H1 (cell line): ENCODE results near the gene KCNN4. TPM values are rescaled to one million over a fixed set of nuclear protein-coding genes. Genes with fewer than 3 reads are reported as not detected.
A peak's percentile ranks its signal among the peaks of the same experiment; 100 is the strongest.

ENCODE experiments used
- CTCF ChIA-PET: fragments of 300-600 bp; sonication (Branson Sonifier 250); formaldehyde crosslinking; loops from one replicate; lab custom pipeline; 2021; ENCODE audit not compliant: partially characterized antibody; lab: Charles Lee
- POLR2A ChIA-PET: fragments of 300-600 bp; sonication (Branson Sonifier 250); formaldehyde crosslinking; loops from one replicate; lab custom pipeline; 2021; ENCODE audit warnings: inconsistent platforms; ENCODE audit not compliant: partially characterized antibody; lab: Charles Lee
- DNase-seq, 2 experiments: peaks; one replicate each; pipeline versions ENCODE4 v3.0.0 to v3.0.0-alpha.2; 2010 to 2022; ENCODE audit warnings: low spot score in 2 of 2, low read depth in 1 of 2, mixed read lengths in 1 of 2
- FAIRE-seq: peaks from 2 replicates; lab custom pipeline; 2011; peaks lifted over from hg19 to GRCh38; lab: Jason Lieb, UNC
- H2AFZ ChIP-seq: 2 replicates; pipeline ENCODE4 v1.8.1; 2012; ENCODE audit warnings: low read length, inconsistent platforms
- H2AK5ac ChIP-seq: 2 replicates; pipeline ENCODE4 v1.6.1; 2013; ENCODE audit warnings: low read depth, low read length
- H2BK120ac ChIP-seq: replicated peaks from 2 replicates; pipeline ENCODE3; 2013; ENCODE audit warnings: low read depth, low read length, inconsistent platforms
- H2BK12ac ChIP-seq: 2 replicates; pipeline ENCODE4 v1.6.1; 2013; ENCODE audit warnings: low read depth, low read length
- H2BK15ac ChIP-seq: 2 replicates; pipeline ENCODE4 v1.6.1; 2013; ENCODE audit warnings: low read length
- H2BK20ac ChIP-seq: 2 replicates; pipeline ENCODE4 v1.6.1; 2013; ENCODE audit warnings: low read length
- H2BK5ac ChIP-seq: 2 replicates; pipeline ENCODE4 v1.6.1; 2013; ENCODE audit warnings: low read depth, low read length
- H3K14ac ChIP-seq: 2 replicates; pipeline ENCODE4 v1.6.1; 2013; ENCODE audit warnings: inconsistent platforms; ENCODE audit not compliant: insufficient read length
- H3K18ac ChIP-seq: 2 replicates; pipeline ENCODE4 v1.6.1; 2013; ENCODE audit warnings: low read length; ENCODE audit errors: extremely low read depth
- H3K23ac ChIP-seq: 2 replicates; pipeline ENCODE4 v1.6.1; 2013; ENCODE audit warnings: inconsistent platforms; ENCODE audit not compliant: insufficient read length
- H3K23me2 ChIP-seq: 2 replicates; pipeline ENCODE4 v1.6.1; 2013; ENCODE audit warnings: low read depth, low read length
- H3K27ac ChIP-seq: 2 replicates; pipeline ENCODE4 v1.6.1; 2011; ENCODE audit warnings: low read depth, low read length, inconsistent platforms
- H3K27me3 ChIP-seq, 4 experiments: replicated peaks in 1 of 4; 1 replicate in 1 of 4; 2 replicates in 3 of 4; pipeline versions ENCODE4 v1.6.1 to v1.8.1; 2011 to 2013; ENCODE audit warnings: low read length in 3 of 4, mild to moderate bottlenecking in 3 of 4, inconsistent platforms in 2 of 4, mixed read lengths in 2 of 4, moderate library complexity in 1 of 4; ENCODE audit not compliant: control insufficient read depth in 3 of 4, insufficient read depth in 3 of 4; ENCODE audit errors: extremely low read depth in 1 of 4
- H3K36me3 ChIP-seq, 4 experiments: 2 replicates each; pipeline versions ENCODE4 v1.6.1 to v1.8.1; 2011 to 2013; ENCODE audit warnings: mild to moderate bottlenecking in 4 of 4, low read length in 3 of 4, moderate library complexity in 2 of 4, control low read depth in 1 of 4, inconsistent platforms in 1 of 4; ENCODE audit not compliant: insufficient read depth in 4 of 4, control insufficient read depth in 2 of 4
- H3K4ac ChIP-seq: replicated peaks from 2 replicates; pipeline ENCODE3; 2013; ENCODE audit warnings: low read length, low read depth, mixed read lengths, inconsistent platforms; ENCODE audit not compliant: insufficient read length
- H3K4me1 ChIP-seq, 4 experiments: replicated peaks in 1 of 4; 1 replicate in 1 of 4; 2 replicates in 3 of 4; pipeline versions ENCODE4 v1.6.1 to v1.8.1; 2011 to 2013; ENCODE audit warnings: low read length in 3 of 4, inconsistent platforms in 2 of 4, mixed read lengths in 1 of 4; ENCODE audit not compliant: insufficient read depth in 4 of 4, control insufficient read depth in 3 of 4
- H3K4me2 ChIP-seq, 2 experiments: 2 replicates each; pipeline versions ENCODE4 v1.6.1 to v1.8.1; 2011 to 2013; ENCODE audit warnings: low read depth in 2 of 2, low read length in 2 of 2, control low read depth in 1 of 2, inconsistent platforms in 1 of 2, mild to moderate bottlenecking in 1 of 2; ENCODE audit not compliant: insufficient read depth in 1 of 2
- H3K4me3 ChIP-seq, 4 experiments: fragments of 200-600, 300-600 bp in 1 of 4; sonication (generic), shearing (Covaris generic), sonication (Bioruptor Twin) in 1 of 4; 2 replicates each; pipeline versions ENCODE4 v1.5.1 to v1.8.1; 2011 to 2016; ENCODE audit warnings: low read length in 4 of 4, low read depth in 3 of 4, control low read depth in 2 of 4, inconsistent platforms in 2 of 4, mild to moderate bottlenecking in 2 of 4, mixed read lengths in 1 of 4, moderate library complexity in 1 of 4; ENCODE audit not compliant: insufficient read depth in 2 of 4; ENCODE audit errors: extremely low read depth in 1 of 4
- H3K56ac ChIP-seq: replicated peaks from 2 replicates; pipeline ENCODE3; 2013; ENCODE audit warnings: low read depth, mild to moderate bottlenecking, mixed read lengths, low read length, inconsistent platforms; ENCODE audit not compliant: insufficient read length
- H3K79me1 ChIP-seq: 2 replicates; pipeline ENCODE4 v1.6.1; 2013; ENCODE audit warnings: low read depth, low read length, control low read depth
- H3K79me2 ChIP-seq, 2 experiments: 2 replicates each; pipeline versions ENCODE4 v1.6.1 to v1.8.1; 2012 to 2013; ENCODE audit warnings: low read length in 2 of 2, mild to moderate bottlenecking in 2 of 2, inconsistent platforms in 1 of 2; ENCODE audit not compliant: insufficient read depth in 2 of 2, control insufficient read depth in 1 of 2
- H3K9ac ChIP-seq, 4 experiments: replicated peaks in 1 of 4; 1 replicate in 1 of 4; 2 replicates in 3 of 4; pipeline versions ENCODE4 v1.6.1 to v1.8.1; 2011 to 2013; ENCODE audit warnings: low read depth in 3 of 4, low read length in 3 of 4, control low read depth in 2 of 4, mild to moderate bottlenecking in 2 of 4, moderate library complexity in 2 of 4, inconsistent platforms in 1 of 4; ENCODE audit errors: extremely low read depth in 1 of 4
- H3K9me3 ChIP-seq, 2 experiments: 2 replicates each; pipeline versions ENCODE4 v1.6.1 to v1.8.1; 2012 to 2013; ENCODE audit warnings: mild to moderate bottlenecking in 2 of 2, moderate library complexity in 2 of 2, control low read depth in 1 of 2, inconsistent platforms in 1 of 2, low read depth in 1 of 2, low read length in 1 of 2, mixed read lengths in 1 of 2; ENCODE audit not compliant: insufficient read depth in 2 of 2
- H4K20me1 ChIP-seq, 2 experiments: replicated peaks in 1 of 2; 2 replicates each; pipeline versions ENCODE3 to v1.8.1; 2011 to 2013; ENCODE audit warnings: inconsistent platforms in 2 of 2, low read length in 2 of 2, mild to moderate bottlenecking in 1 of 2; ENCODE audit not compliant: insufficient read depth in 2 of 2, control insufficient read depth in 1 of 2
- H4K5ac ChIP-seq: 2 replicates; pipeline ENCODE4 v1.6.1; 2013; ENCODE audit warnings: low read length, low read depth, mixed read lengths, inconsistent platforms; ENCODE audit not compliant: insufficient read length
- H4K8ac ChIP-seq: 2 replicates; pipeline ENCODE4 v1.8.0; 2013; ENCODE audit warnings: mild to moderate bottlenecking, moderate library complexity, low read length, inconsistent platforms; ENCODE audit not compliant: insufficient read depth; ENCODE audit errors: extremely low read depth
- H4K91ac ChIP-seq: replicated peaks from 2 replicates; pipeline ENCODE3; 2013; ENCODE audit warnings: low read length, mixed read lengths, inconsistent platforms; ENCODE audit not compliant: insufficient read length
- ATF2 ChIP-seq: IDR thresholded peaks from 2 replicates; pipeline ENCODE4 v1.6.1; 2012; ENCODE audit warnings: low read length, inconsistent platforms
- ATF3 ChIP-seq: IDR thresholded peaks from 2 replicates; pipeline ENCODE4 v1.6.1; 2011; ENCODE audit warnings: low read depth, mild to moderate bottlenecking, low read length; ENCODE audit not compliant: insufficient read depth
- CBX8 ChIP-seq: fragments of 300-800, 300-1000 bp; sonication (generic); IDR thresholded peaks from 2 replicates; pipeline ENCODE4 v1.7.1; 2016; ENCODE audit warnings: low read depth, low read length, borderline replicate concordance
- CEBPB ChIP-seq: IDR thresholded peaks from 2 replicates; pipeline ENCODE4 v1.6.1; 2012; ENCODE audit warnings: low read depth, low read length
- KDM4A ChIP-seq: IDR thresholded peaks from one replicate; pipeline ENCODE4 v1.7.1; 2012; ENCODE audit warnings: low read depth, mild to moderate bottlenecking, moderate library complexity, low read length, inconsistent platforms; ENCODE audit not compliant: severe bottlenecking
- KDM5A ChIP-seq: fragments of 200-600 bp; IDR thresholded peaks from 2 replicates; pipeline ENCODE4 v1.7.1; 2012; ENCODE audit warnings: mild to moderate bottlenecking, low read length, inconsistent platforms, mixed read lengths
- POLR2AphosphoS5 ChIP-seq: IDR thresholded peaks from 2 replicates; pipeline ENCODE4 v1.6.1; 2011; ENCODE audit warnings: low read depth, low read length
- RAD21 ChIP-seq, 2 experiments: IDR thresholded peaks in 1 of 2; conservative IDR thresholded peaks in 1 of 2; 2 replicates each; pipeline ENCODE4 v1.6.1; 2011; ENCODE audit warnings: low read depth in 2 of 2, low read length in 2 of 2, improper control_type of control experiment in 1 of 2, inconsistent platforms in 1 of 2, mild to moderate bottlenecking in 1 of 2, moderate library complexity in 1 of 2
- RNF2 ChIP-seq: fragments of 200-900, 300-1000 bp; sonication (generic); IDR thresholded peaks from 2 replicates; pipeline ENCODE4 v1.7.1; 2016; ENCODE audit warnings: borderline replicate concordance, low read depth, mild to moderate bottlenecking, antibody characterized with exemption, low read length; ENCODE audit not compliant: poor library complexity, severe bottlenecking; ENCODE audit errors: missing control alignments
- SP4 ChIP-seq: IDR thresholded peaks from 2 replicates; pipeline ENCODE4 v1.6.1; 2012; ENCODE audit warnings: low read length, inconsistent platforms
- YY1 ChIP-seq: IDR thresholded peaks from 2 replicates; pipeline ENCODE4 v1.6.1; 2011; ENCODE audit warnings: low read depth, mild to moderate bottlenecking, low read length
- WGBS, 2 experiments: shearing (Covaris generic) in 1 of 2; methylation state at CpG; one replicate each; pipeline versions ENCODE4 v1.1.6 to v1.1.7; 2013 to 2015; ENCODE audit warnings: low lambda C conversion rate in 2 of 2, mixed read lengths in 2 of 2, inconsistent platforms in 1 of 2, low coverage in 1 of 2, missing lambda C conversion rate in 1 of 2; ENCODE audit not compliant: insufficient replicate concordance in 2 of 2, insufficient coverage in 1 of 2, insufficient read length in 1 of 2; ENCODE audit errors: extremely low coverage in 1 of 2, missing lambda C conversion rate in 1 of 2; 5-methylcytosine and 5-hydroxymethylcytosine counted together
- polyA plus RNA-seq, 7 experiments: library from polyadenylated mRNA; depleted of rRNA in 3 of 7; stranded (reverse) in 5 of 7; unstranded in 2 of 7; fragments of >200 nt in 5 of 7; fragments of 200-250 nt in 2 of 7; gene quantifications; 1 replicate in 5 of 7; 2 replicates in 1 of 7; 4 replicates in 1 of 7; pipeline versions ENCODE4 v1.2.1 to v1.2.3, GENCODE V29; 2011 to 2013; ENCODE audit warnings: missing spikeins in 2 of 7, mixed read lengths in 2 of 7
- total RNA-seq: library from RNA; stranded (reverse); fragmentation: NEBNext Ultra II Directional; extraction: Animal tissue kit (Norgen Biotek cat#: 25700); gene quantifications from 2 replicates; pipeline ENCODE4 v1.2.1, GENCODE V29; 2021

The KCNN4 gene
- total and polyA plus RNA-seq, 2 of the 8 experiments (the other 6 are each of a cell fraction or from before 2014, with no cell fraction given) = 0.78 to 1.5 TPM

- H2BK20ac ChIP-seq = no peak overlapping the region
- H3K56ac ChIP-seq = no peak overlapping the region
- no peak overlapping the region for H3K14ac ChIP-seq
- ChIA-PET CTCF (interaction anchor here (1.2 to 37.0 kb wide), 4 partner anchors 17 to 34 kb away, joined by 3 to 703 read pairs (median 4); partner anchors contain the start of gene SMG9), POLR2A (interaction anchor here (1.0 kb wide), 1 partner anchor 24 kb away, joined by 3 read pairs; no protein-coding TSS in a partner anchor)
- no peak overlapping the region for H2BK120ac ChIP-seq
- H3K36me3 ChIP-seq = no peaks in the 10 kb centered on the region
- H3K79me1 ChIP-seq = no peaks in the 10 kb centered on the region; the same call in 1 of the 2 replicates
- no peak overlapping the region for H3K27ac ChIP-seq
- no peak overlapping the region for H4K91ac ChIP-seq
- FAIRE-seq (no peak), DNase-seq (no peak)
- H3K4me3 ChIP-seq = no peak overlapping the region
- no peak overlapping the region for H3K9ac ChIP-seq
- peaks cover 0 to 4% of the 10 kb centered on the region in 2 experiments for H4K20me1 ChIP-seq
- no peak overlapping the region for H2AK5ac ChIP-seq
- no peak overlapping the region for H3K4ac ChIP-seq
- H4K8ac ChIP-seq = peak overlapping the region; percentile 9; the same call in 1 of the 2 replicates
- peaks cover 2% of the 10 kb centered on the region; the same call in 1 of the 2 replicates for H3K23me2 ChIP-seq
- peaks cover 0 to 2% (median under 1%) of the 10 kb centered on the region in 4 experiments; a peak in 4 of 7 replicates for H3K27me3 ChIP-seq
- no peak overlapping the region for H3K4me2 ChIP-seq
- H3K23ac ChIP-seq = no peak overlapping the region
- H3K79me2 ChIP-seq = no peaks in the 10 kb centered on the region
- peaks cover 0 to 13% (median 6%) of the 10 kb centered on the region in 4 experiments; a peak in 6 of 7 replicates for H3K4me1 ChIP-seq
- 0 out of 2 replicates have a peak overlapping the region, but pooled peaks have one; percentile 8 for H2BK5ac ChIP-seq
- H2BK15ac ChIP-seq = no peak overlapping the region
- 74% methylated on average over 3 of the region's 3 CpGs; no CpG with 5 or more reads in 1 of the 2 experiments for WGBS, 2 experiments
- H2AFZ ChIP-seq = no peak overlapping the region
- no peak overlapping the region for H2BK12ac ChIP-seq
- no peaks in the 10 kb centered on the region for H3K9me3 ChIP-seq
- no peak overlapping the region for H3K18ac ChIP-seq
- H4K5ac ChIP-seq = no peak overlapping the region
- TF ChIP-seq RNF2 (no peak), KDM5A (no peak), POLR2AphosphoS5 (no peak), YY1 (no peak), CEBPB (no peak), CBX8 (no peak), ATF3 (no peak), ATF2 (no peak), SP4 (no peak), RAD21 (IDR thresholded peaks at IDR 0.05 in 1 of 2, conservative IDR thresholded peaks at IDR 0.05 in 1 of 2; ENCODE audit: low read depth in 2 of 2, low read length in 2 of 2) (no peak), KDM4A (no peak)
These were observed 953 bp downstream of the KCNN4 start for GRCh38 chr19:43779820-43780219.
